Measurements from ENCODE around the gene ATAD1. TPM values are rescaled to one million over a fixed set of nuclear protein-coding genes. Genes with fewer than 3 reads are reported as not detected.
"Not testable (repeated sequence)": the region's sequence is repeated elsewhere in the genome, so short reads cannot be mapped to it uniquely, and the experiment has no call there.

The ATAD1 gene
- total RNA-seq, 1 experiment from 2014 or later, result 48.8 TPM

DNA sequence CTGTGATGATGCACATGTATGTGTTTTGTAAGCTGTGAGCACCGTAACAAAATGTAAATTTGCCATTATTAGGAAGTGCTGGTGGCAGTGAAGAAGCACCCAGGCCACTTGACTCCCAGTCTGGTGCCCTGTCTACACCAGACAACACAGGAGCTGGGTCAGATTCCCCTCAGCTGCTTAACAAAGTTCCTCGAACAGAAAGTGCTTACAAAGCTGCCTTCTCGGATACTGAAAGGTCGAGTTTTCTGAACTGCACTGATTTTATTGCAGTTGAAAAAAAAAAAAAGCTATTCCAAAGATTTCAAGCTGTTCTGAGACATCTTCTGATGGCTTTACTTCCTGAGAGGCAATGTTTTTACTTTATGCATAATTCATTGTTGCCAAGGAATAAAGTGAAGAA lies 71.1 kb downstream of the ATAD1 start:
- no peaks in the 10 kb centered on the region for H3K4me1 ChIP-seq
- CTCF ChIA-PET, result interaction anchor here (0.6 kb wide), 1 partner anchor 34 kb away, joined by 3 read pairs; no protein-coding TSS in a partner anchor

DNA sequence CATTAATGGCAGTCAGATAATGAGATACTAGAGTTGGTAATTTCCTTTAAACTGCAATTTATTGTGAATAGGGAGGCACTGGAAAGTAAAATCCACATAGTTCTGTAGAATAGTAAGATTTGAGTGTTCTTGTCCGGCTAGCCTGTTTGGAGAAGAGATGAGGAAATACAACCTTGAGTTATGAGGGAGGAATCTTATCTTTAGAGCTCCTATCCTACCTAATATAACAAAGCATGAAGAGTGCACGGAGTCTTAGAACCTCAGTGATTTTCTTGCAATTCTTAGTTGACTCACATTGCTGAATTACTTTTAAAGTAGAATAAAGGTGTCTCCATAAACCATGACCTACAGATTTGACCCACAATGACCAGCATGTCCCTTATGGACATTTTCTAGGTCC lies 73.4 kb downstream of the ATAD1 start:
- DNase-seq, result no peak
- H3K27me3 ChIP-seq (replicated peaks; ENCODE audit: control insufficient read depth, insufficient read depth, low read length), result no peaks in the 10 kb centered on the region
- H3K4me3 ChIP-seq (ENCODE audit: low read depth, low read length), result no peak overlapping the region
- H3K4me1 ChIP-seq, result 0 out of 2 replicates have a peak, but pooled peaks cover 4% of the 10 kb centered on the region
- H3K36me3 ChIP-seq (ENCODE audit: control insufficient read depth, insufficient read depth, low read length), result no peaks in the 10 kb centered on the region; the same call in 1 of the 2 replicates
- BruUV-seq (replicated peaks), result no TSS peak
- Mint-ChIP-seq H3K4me3 (ENCODE audit: unreplicated experiment) (no peak overlapping the region), H3K9me3 (ENCODE audit: unreplicated experiment) (no peaks in the 10 kb centered on the region), H3K4me1 (ENCODE audit: low read depth, unreplicated experiment) (no peaks in the 10 kb centered on the region), H3K36me3 (ENCODE audit: insufficient read depth, unreplicated experiment) (no peaks in the 10 kb centered on the region), H3K27me3 (ENCODE audit: insufficient read depth, unreplicated experiment) (no peaks in the 10 kb centered on the region), H3K27ac (ENCODE audit: unreplicated experiment) (no peak overlapping the region)
- H3K9me3 ChIP-seq, result no peaks in the 10 kb centered on the region
- TF ChIP-seq, protein P1, sequence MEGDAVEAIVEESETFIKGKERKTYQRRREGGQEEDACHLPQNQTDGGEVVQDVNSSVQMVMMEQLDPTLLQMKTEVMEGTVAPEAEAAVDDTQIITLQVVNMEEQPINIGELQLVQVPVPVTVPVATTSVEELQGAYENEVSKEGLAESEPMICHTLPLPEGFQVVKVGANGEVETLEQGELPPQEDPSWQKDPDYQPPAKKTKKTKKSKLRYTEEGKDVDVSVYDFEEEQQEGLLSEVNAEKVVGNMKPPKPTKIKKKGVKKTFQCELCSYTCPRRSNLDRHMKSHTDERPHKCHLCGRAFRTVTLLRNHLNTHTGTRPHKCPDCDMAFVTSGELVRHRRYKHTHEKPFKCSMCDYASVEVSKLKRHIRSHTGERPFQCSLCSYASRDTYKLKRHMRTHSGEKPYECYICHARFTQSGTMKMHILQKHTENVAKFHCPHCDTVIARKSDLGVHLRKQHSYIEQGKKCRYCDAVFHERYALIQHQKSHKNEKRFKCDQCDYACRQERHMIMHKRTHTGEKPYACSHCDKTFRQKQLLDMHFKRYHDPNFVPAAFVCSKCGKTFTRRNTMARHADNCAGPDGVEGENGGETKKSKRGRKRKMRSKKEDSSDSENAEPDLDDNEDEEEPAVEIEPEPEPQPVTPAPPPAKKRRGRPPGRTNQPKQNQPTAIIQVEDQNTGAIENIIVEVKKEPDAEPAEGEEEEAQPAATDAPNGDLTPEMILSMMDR (IDR thresholded peaks at IDR 0.05; ENCODE audit: insufficient read depth in 1 of 2, low read depth in 1 of 2, low read length in 1 of 2, severe bottlenecking in 1 of 2, unreplicated experiment in 1 of 2), result no peak
- CTCF ChIA-PET, result no interaction called here
- POLR2A ChIA-PET, result no interaction called here
- intact Hi-C loops (cut with micrococcal nuclease; ENCODE audit: unreplicated experiment), result no loop called here

More for the DNA sequence above, 71.1 kb downstream of the ATAD1 start:
- TF ChIP-seq, protein P1 (IDR thresholded peaks at IDR 0.05; ENCODE audit: insufficient read depth in 1 of 2, low read depth in 1 of 2, low read length in 1 of 2, severe bottlenecking in 1 of 2, unreplicated experiment in 1 of 2), result no peak
- Mint-ChIP-seq H3K4me3 (ENCODE audit: unreplicated experiment) (no peak overlapping the region), H3K9me3 (ENCODE audit: unreplicated experiment) (no peaks in the 10 kb centered on the region), H3K4me1 (ENCODE audit: low read depth, unreplicated experiment) (no peaks in the 10 kb centered on the region), H3K27me3 (ENCODE audit: insufficient read depth, unreplicated experiment) (no peaks in the 10 kb centered on the region), H3K36me3 (ENCODE audit: insufficient read depth, unreplicated experiment) (no peaks in the 10 kb centered on the region), H3K27ac (ENCODE audit: unreplicated experiment) (no peak overlapping the region)
- DNase-seq, result no peak
- POLR2A ChIA-PET, result no interaction called here
- Histone ChIP-seq H3K36me3 (ENCODE audit: control insufficient read depth, insufficient read depth, low read length) (no peaks in the 10 kb centered on the region; the same call in 1 of the 2 replicates), H3K4me3 (ENCODE audit: low read depth, low read length) (no peak overlapping the region), H3K9me3 (no peaks in the 10 kb centered on the region), H3K27me3 (replicated peaks; ENCODE audit: control insufficient read depth, insufficient read depth, low read length) (no peaks in the 10 kb centered on the region)
- intact Hi-C loops (cut with micrococcal nuclease; ENCODE audit: unreplicated experiment), result no loop called here
- BruUV-seq (replicated peaks), result no TSS peak

DNA sequence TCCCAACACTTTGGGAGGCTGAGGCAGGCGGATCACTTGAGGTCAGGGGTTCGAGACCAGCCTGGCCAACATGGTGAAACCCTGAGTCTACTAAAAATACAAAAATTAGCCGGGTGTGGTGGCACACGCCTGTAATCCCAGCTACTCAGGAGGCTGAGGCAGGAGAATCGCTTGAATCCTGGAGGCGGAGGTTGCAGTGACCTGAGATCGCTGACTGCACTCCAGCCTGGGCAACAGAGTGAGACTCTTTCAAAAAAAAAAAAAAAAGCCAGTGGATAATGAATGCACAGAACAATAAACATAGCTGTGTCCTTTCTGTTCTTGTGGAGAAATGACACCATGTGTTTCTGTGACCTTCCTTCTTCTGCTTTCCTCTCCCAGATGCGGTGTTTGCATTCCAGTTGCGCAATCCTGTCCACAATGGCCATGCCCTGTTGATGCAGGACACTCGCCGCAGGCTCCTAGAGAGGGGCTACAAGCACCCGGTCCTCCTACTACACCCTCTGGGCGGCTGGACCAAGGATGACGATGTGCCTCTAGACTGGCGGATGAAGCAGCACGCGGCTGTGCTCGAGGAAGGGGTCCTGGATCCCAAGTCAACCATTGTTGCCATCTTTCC lies 74.9 kb downstream of the ATAD1 start:
- H3K4me3 ChIP-seq (ENCODE audit: low read depth, low read length); H3K4me1 Mint-ChIP-seq (ENCODE audit: low read depth, unreplicated experiment); H3K27me3 Mint-ChIP-seq (ENCODE audit: insufficient read depth, unreplicated experiment); H3K27ac Mint-ChIP-seq (ENCODE audit: unreplicated experiment); BruUV-seq (replicated peaks); H3K36me3 ChIP-seq (ENCODE audit: control insufficient read depth, insufficient read depth, low read length); intact Hi-C loops (cut with micrococcal nuclease; ENCODE audit: unreplicated experiment); H3K9me3 ChIP-seq; H3K27me3 ChIP-seq (replicated peaks; ENCODE audit: control insufficient read depth, insufficient read depth, low read length); H3K4me3 Mint-ChIP-seq (ENCODE audit: unreplicated experiment); H3K4me1 ChIP-seq; CTCF ChIA-PET; H3K36me3 Mint-ChIP-seq (ENCODE audit: insufficient read depth, unreplicated experiment); H3K9me3 Mint-ChIP-seq (ENCODE audit: unreplicated experiment): not testable (repeated sequence)
- POLR2A ChIA-PET, result interaction anchor here (0.7 kb wide), 1 partner anchor 874 kb away, joined by 5 read pairs; no protein-coding TSS in a partner anchor
- peak; percentile 18 to 47 for DNase-seq
